ENCODE data around the gene TMEM59L.

The TMEM59L gene

DNA sequence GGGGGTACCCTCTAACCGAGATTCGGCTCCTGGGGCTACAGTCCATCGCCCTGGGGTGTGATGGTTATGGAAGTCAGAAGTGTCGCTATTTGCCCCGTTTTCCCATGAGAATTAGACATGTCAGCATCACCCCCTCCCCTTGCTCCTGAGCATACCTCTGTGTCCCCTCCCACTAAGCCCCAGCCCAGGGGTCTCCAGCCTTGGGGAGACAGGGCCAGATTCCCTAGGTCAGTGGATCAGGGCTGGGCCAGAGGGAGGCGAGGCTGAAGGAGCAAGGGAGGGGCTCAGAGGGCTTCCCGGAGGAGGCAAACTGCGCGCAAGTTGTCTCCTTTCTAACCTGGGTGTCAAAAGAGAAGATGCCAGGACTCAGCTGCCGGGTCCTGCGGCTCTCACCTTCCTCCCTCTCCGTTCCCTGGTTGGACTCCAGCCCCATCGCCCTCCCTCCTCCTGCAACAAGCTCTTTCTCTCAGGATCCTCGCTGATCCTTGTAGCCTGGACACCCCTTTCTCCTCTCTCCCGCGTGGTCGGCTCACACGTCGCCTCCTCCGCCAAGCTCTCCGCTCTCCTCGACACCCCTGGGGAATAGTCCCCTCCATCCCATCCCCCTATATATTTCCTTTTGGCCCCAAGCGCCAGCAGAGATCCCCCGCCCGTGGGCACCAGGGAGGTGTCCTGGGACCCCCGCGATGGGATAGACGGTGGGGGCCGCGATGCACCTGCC, 459 bp upstream of the TMEM59L start:
- H4K20me1 ChIP-seq (ENCODE audit: control insufficient read depth, insufficient read depth, low read depth, low read length), result no peaks in the 10 kb centered on the region
- no peaks in the 10 kb centered on the region for H3K79me2 ChIP-seq (ENCODE audit: control insufficient read depth, low read length)
- peak overlapping the region; percentile 42 for H3K4me3 ChIP-seq (ENCODE audit: low read length)
- H3K9me3 ChIP-seq (ENCODE audit: control insufficient read depth, insufficient read depth, low read length), result no peaks in the 10 kb centered on the region
- H3F3A ChIP-seq (ENCODE audit: control insufficient read depth, insufficient read depth), result no peaks in the 10 kb centered on the region
- H3K27ac ChIP-seq (ENCODE audit: low read depth, low read length), result no peak overlapping the region
- peaks cover 82% of the 10 kb centered on the region for H3K27me3 ChIP-seq (ENCODE audit: control insufficient read depth, low read length)
- no peak; the same call in none of the 2 replicates for TF ChIP-seq EZH2phosphoT487 (IDR thresholded peaks at IDR 0.05; ENCODE audit: borderline replicate concordance, low read length)
- TF ChIP-seq, protein P1, sequence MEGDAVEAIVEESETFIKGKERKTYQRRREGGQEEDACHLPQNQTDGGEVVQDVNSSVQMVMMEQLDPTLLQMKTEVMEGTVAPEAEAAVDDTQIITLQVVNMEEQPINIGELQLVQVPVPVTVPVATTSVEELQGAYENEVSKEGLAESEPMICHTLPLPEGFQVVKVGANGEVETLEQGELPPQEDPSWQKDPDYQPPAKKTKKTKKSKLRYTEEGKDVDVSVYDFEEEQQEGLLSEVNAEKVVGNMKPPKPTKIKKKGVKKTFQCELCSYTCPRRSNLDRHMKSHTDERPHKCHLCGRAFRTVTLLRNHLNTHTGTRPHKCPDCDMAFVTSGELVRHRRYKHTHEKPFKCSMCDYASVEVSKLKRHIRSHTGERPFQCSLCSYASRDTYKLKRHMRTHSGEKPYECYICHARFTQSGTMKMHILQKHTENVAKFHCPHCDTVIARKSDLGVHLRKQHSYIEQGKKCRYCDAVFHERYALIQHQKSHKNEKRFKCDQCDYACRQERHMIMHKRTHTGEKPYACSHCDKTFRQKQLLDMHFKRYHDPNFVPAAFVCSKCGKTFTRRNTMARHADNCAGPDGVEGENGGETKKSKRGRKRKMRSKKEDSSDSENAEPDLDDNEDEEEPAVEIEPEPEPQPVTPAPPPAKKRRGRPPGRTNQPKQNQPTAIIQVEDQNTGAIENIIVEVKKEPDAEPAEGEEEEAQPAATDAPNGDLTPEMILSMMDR (IDR thresholded peaks at IDR 0.05; ENCODE audit: low read depth, low read length, poor library complexity, severe bottlenecking), result no peak
- peak overlapping the region; percentile 46 for H3K4me2 ChIP-seq (ENCODE audit: low read length)
- no peaks in the 10 kb centered on the region for H3K9me2 ChIP-seq (replicated peaks; ENCODE audit: control insufficient read depth, low read length)
- H3K4me1 ChIP-seq (ENCODE audit: control insufficient read depth, low read length), result peaks cover 21% of the 10 kb centered on the region
- H3K36me3 ChIP-seq (ENCODE audit: control insufficient read depth, low read length), result no peaks in the 10 kb centered on the region

DNA sequence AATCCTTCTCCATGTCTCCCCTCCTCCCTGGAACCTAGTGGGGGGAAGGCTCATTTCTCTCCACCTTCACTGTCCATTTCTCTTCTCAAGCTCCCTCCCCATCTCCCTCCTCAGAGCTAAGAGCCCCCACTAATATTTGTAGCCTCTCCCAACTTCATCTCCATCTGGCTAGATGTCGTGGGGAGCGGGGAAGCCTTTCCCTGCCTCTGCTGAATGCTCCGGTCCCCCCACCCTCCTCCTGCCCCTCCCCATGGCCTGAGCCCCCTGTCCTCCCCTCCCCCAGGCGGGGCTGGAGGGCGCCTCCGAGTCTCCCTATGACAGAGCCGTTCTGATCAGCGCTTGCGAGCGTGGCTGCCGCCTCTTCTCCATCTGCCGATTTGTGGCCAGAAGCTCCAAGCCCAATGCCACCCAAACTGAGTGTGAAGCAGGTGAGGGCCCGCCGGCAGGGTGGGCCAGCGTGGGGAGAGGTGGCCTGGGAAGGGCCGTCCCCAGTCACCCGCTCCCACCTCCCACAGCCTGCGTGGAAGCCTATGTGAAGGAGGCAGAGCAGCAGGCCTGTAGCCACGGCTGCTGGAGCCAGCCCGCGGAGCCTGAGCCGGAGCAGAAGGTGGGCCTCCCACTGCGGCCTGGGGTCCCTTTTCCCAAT, 1.0 kb downstream of the TMEM59L start:
- TF ChIP-seq, protein P1 (IDR thresholded peaks at IDR 0.05; ENCODE audit: low read depth, low read length, poor library complexity, severe bottlenecking), result no peak
- no peak for TF ChIP-seq EZH2phosphoT487 (IDR thresholded peaks at IDR 0.05; ENCODE audit: borderline replicate concordance, low read length)
- no peak overlapping the region for H3K4me3 ChIP-seq (ENCODE audit: low read length)

DNA sequence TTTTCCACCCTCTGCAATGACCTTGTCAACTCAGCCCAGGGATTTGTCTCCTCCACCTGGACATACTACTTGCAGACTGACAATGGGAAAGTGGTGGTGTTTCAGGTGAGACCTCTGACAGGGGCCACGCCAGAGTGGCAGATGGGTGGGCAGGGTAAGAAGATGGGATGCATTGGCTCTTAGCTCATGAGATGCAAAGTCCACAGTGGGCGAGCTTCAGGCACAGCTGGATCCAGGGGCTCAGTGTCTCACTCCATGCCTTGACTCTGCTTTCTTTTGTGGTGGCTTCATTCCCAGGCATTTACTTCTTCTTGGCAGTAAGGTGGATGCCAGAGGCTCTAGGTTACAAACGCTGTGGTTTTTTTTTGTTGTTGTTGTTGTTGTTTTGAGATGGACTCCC, 3.4 kb downstream of the TMEM59L start:
- Histone ChIP-seq H3K27ac (ENCODE audit: low read depth, low read length) (no peak overlapping the region), H3K9me2 (replicated peaks; ENCODE audit: control insufficient read depth, low read length) (no peaks in the 10 kb centered on the region), H3K4me2 (ENCODE audit: low read length) (no peak overlapping the region), H4K20me1 (ENCODE audit: control insufficient read depth, insufficient read depth, low read depth, low read length) (no peaks in the 10 kb centered on the region), H3K79me2 (ENCODE audit: control insufficient read depth, low read length) (no peaks in the 10 kb centered on the region), H3K36me3 (ENCODE audit: control insufficient read depth, low read length) (no peaks in the 10 kb centered on the region), H3K9me3 (ENCODE audit: control insufficient read depth, insufficient read depth, low read length) (no peaks in the 10 kb centered on the region), H3K4me1 (ENCODE audit: control insufficient read depth, low read length) (peaks cover 28% of the 10 kb centered on the region), H3F3A (ENCODE audit: control insufficient read depth, insufficient read depth) (peaks cover 2% of the 10 kb centered on the region), H3K27me3 (ENCODE audit: control insufficient read depth, low read length) (peaks cover 44% of the 10 kb centered on the region), H3K4me3 (ENCODE audit: low read length) (no peak overlapping the region)
- TF ChIP-seq, protein P1 (IDR thresholded peaks at IDR 0.05; ENCODE audit: low read depth, low read length, poor library complexity, severe bottlenecking), result no peak
- no peak for TF ChIP-seq EZH2phosphoT487 (IDR thresholded peaks at IDR 0.05; ENCODE audit: borderline replicate concordance, low read length)

More for the DNA sequence above, 1.0 kb downstream of the TMEM59L start:
- Histone ChIP-seq H3K4me1 (ENCODE audit: control insufficient read depth, low read length) (peaks cover 21% of the 10 kb centered on the region), H3F3A (ENCODE audit: control insufficient read depth, insufficient read depth) (no peaks in the 10 kb centered on the region), H3K4me2 (ENCODE audit: low read length) (no peak overlapping the region), H3K9me3 (ENCODE audit: control insufficient read depth, insufficient read depth, low read length) (no peaks in the 10 kb centered on the region), H4K20me1 (ENCODE audit: control insufficient read depth, insufficient read depth, low read depth, low read length) (no peaks in the 10 kb centered on the region), H3K36me3 (ENCODE audit: control insufficient read depth, low read length) (no peaks in the 10 kb centered on the region), H3K27me3 (ENCODE audit: control insufficient read depth, low read length) (peaks cover 67% of the 10 kb centered on the region), H3K9me2 (replicated peaks; ENCODE audit: control insufficient read depth, low read length) (no peaks in the 10 kb centered on the region), H3K79me2 (ENCODE audit: control insufficient read depth, low read length) (no peaks in the 10 kb centered on the region), H3K27ac (ENCODE audit: low read depth, low read length) (no peak overlapping the region)
